ENCODE data around the gene SCN2A. TPM values are rescaled to one million over a fixed set of nuclear protein-coding genes. Genes with fewer than 3 reads are reported as not detected.
"Not testable (repeated sequence)": the region's sequence is repeated elsewhere in the genome, so short reads cannot be mapped to it uniquely, and the experiment has no call there.

The SCN2A gene
- total RNA-seq, 1 donor from 2014 or later, result 1.5 TPM

- H3K4me3 Mint-ChIP-seq (ENCODE audit: unreplicated experiment), result no peak overlapping the region
- peaks cover 2% of the 10 kb centered on the region for H3K4me1 Mint-ChIP-seq (ENCODE audit: unreplicated experiment)
- H3K27ac Mint-ChIP-seq (ENCODE audit: unreplicated experiment), result no peak overlapping the region
- no peaks in the 10 kb centered on the region for H3K9me3 Mint-ChIP-seq (ENCODE audit: unreplicated experiment)
- no peaks in the 10 kb centered on the region for H3K36me3 Mint-ChIP-seq (ENCODE audit: low read depth, unreplicated experiment)
- TF ChIP-seq CTCF (IDR thresholded peaks at IDR 0.05; ENCODE audit: unreplicated experiment), result no peak
- no peaks in the 10 kb centered on the region for H3K27me3 Mint-ChIP-seq (ENCODE audit: unreplicated experiment)
- no peak for DNase-seq (ENCODE audit: low spot score)
Observed at GRCh38 chr2:165307317-165307716, 68.1 kb downstream of the SCN2A start.

GRCh38 chr2:165311949-165312348 lies 72.7 kb downstream of the SCN2A start:
- no peaks in the 10 kb centered on the region for H3K9me3 Mint-ChIP-seq (ENCODE audit: unreplicated experiment)
- H3K27me3 Mint-ChIP-seq (ENCODE audit: unreplicated experiment), result no peaks in the 10 kb centered on the region
- no peak overlapping the region for H3K4me3 Mint-ChIP-seq (ENCODE audit: unreplicated experiment)
- TF ChIP-seq CTCF (IDR thresholded peaks at IDR 0.05; ENCODE audit: unreplicated experiment), result no peak
- no peak for DNase-seq (ENCODE audit: low spot score)
- no peaks in the 10 kb centered on the region for H3K36me3 Mint-ChIP-seq (ENCODE audit: low read depth, unreplicated experiment)
- H3K4me1 Mint-ChIP-seq (ENCODE audit: unreplicated experiment), result no peaks in the 10 kb centered on the region
- no peak overlapping the region for H3K27ac Mint-ChIP-seq (ENCODE audit: unreplicated experiment)

GRCh38 chr2:165312999-165313398 lies 73.8 kb downstream of the SCN2A start:
- no peak for TF ChIP-seq CTCF (IDR thresholded peaks at IDR 0.05; ENCODE audit: unreplicated experiment)
- H3K27ac Mint-ChIP-seq (ENCODE audit: unreplicated experiment), result no peak overlapping the region
- no peaks in the 10 kb centered on the region for H3K27me3 Mint-ChIP-seq (ENCODE audit: unreplicated experiment)

GRCh38 chr2:165313509-165313908 lies 74.3 kb downstream of the SCN2A start:
- no peak overlapping the region for H3K27ac Mint-ChIP-seq (ENCODE audit: unreplicated experiment)
- TF ChIP-seq CTCF (IDR thresholded peaks at IDR 0.05; ENCODE audit: unreplicated experiment), result no peak
- no peak overlapping the region for H3K4me3 Mint-ChIP-seq (ENCODE audit: unreplicated experiment)
- DNase-seq (ENCODE audit: low spot score), result no peak
- no peaks in the 10 kb centered on the region for H3K9me3 Mint-ChIP-seq (ENCODE audit: unreplicated experiment)
- H3K4me1 Mint-ChIP-seq (ENCODE audit: unreplicated experiment), result no peaks in the 10 kb centered on the region
- no peaks in the 10 kb centered on the region for H3K27me3 Mint-ChIP-seq (ENCODE audit: unreplicated experiment)
- H3K36me3 Mint-ChIP-seq (ENCODE audit: low read depth, unreplicated experiment), result no peaks in the 10 kb centered on the region

More at GRCh38 chr2:165312999-165313398, 73.8 kb downstream of the SCN2A start:
- DNase-seq (ENCODE audit: low spot score), result no peak
- H3K9me3 Mint-ChIP-seq (ENCODE audit: unreplicated experiment), result no peaks in the 10 kb centered on the region
- H3K4me1 Mint-ChIP-seq (ENCODE audit: unreplicated experiment), result no peaks in the 10 kb centered on the region
- H3K36me3 Mint-ChIP-seq (ENCODE audit: low read depth, unreplicated experiment), result no peaks in the 10 kb centered on the region
- H3K4me3 Mint-ChIP-seq (ENCODE audit: unreplicated experiment), result no peak overlapping the region

GRCh38 chr2:165328272-165328671 lies 89.1 kb downstream of the SCN2A start:
- no peaks in the 10 kb centered on the region for H3K9me3 Mint-ChIP-seq (ENCODE audit: unreplicated experiment)
- H3K4me3 Mint-ChIP-seq (ENCODE audit: unreplicated experiment), result no peak overlapping the region
- DNase-seq (ENCODE audit: low spot score), result no peak
- no peaks in the 10 kb centered on the region for H3K36me3 Mint-ChIP-seq (ENCODE audit: low read depth, unreplicated experiment)
- TF ChIP-seq CTCF (IDR thresholded peaks at IDR 0.05; ENCODE audit: unreplicated experiment), result no peak
- no peaks in the 10 kb centered on the region for H3K27me3 Mint-ChIP-seq (ENCODE audit: unreplicated experiment)
- no peak overlapping the region for H3K27ac Mint-ChIP-seq (ENCODE audit: unreplicated experiment)
- peaks cover 6% of the 10 kb centered on the region for H3K4me1 Mint-ChIP-seq (ENCODE audit: unreplicated experiment)

- H3K4me1 Mint-ChIP-seq (ENCODE audit: unreplicated experiment); H3K36me3 Mint-ChIP-seq (ENCODE audit: low read depth, unreplicated experiment); H3K4me3 Mint-ChIP-seq (ENCODE audit: unreplicated experiment); H3K27me3 Mint-ChIP-seq (ENCODE audit: unreplicated experiment); H3K9me3 Mint-ChIP-seq (ENCODE audit: unreplicated experiment); H3K27ac Mint-ChIP-seq (ENCODE audit: unreplicated experiment); DNase-seq (ENCODE audit: low spot score): not testable (repeated sequence)
Observed at GRCh38 chr2:165344276-165344675, 105.1 kb downstream of the SCN2A start.

All from endothelial cell (in vitro differentiated cells).